ENCODE data around the gene TAGLN.

DNA sequence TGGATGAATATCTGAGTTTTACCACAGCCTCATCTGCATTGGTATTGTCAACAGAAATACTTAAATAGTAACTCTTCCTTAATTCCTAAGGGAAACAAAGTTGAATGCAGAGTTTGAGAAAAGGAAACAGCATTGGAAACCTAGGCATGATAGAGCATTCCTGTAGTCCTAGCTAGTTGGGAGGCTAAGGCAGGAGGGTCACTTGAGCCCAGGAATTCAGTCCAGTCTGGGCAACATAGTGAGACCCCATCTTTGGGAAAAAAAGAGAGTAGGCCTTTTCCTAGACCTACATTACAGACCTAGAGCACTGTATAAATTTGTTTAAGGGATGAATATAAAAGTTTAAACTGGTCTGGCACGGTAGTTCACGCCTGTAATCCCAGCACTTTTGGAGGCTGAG, 41.7 kb upstream of the TAGLN start:
- TF ChIP-seq, protein P1, sequence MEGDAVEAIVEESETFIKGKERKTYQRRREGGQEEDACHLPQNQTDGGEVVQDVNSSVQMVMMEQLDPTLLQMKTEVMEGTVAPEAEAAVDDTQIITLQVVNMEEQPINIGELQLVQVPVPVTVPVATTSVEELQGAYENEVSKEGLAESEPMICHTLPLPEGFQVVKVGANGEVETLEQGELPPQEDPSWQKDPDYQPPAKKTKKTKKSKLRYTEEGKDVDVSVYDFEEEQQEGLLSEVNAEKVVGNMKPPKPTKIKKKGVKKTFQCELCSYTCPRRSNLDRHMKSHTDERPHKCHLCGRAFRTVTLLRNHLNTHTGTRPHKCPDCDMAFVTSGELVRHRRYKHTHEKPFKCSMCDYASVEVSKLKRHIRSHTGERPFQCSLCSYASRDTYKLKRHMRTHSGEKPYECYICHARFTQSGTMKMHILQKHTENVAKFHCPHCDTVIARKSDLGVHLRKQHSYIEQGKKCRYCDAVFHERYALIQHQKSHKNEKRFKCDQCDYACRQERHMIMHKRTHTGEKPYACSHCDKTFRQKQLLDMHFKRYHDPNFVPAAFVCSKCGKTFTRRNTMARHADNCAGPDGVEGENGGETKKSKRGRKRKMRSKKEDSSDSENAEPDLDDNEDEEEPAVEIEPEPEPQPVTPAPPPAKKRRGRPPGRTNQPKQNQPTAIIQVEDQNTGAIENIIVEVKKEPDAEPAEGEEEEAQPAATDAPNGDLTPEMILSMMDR (IDR thresholded peaks at IDR 0.05) = no peak
- TF ChIP-seq POLR2A (IDR thresholded peaks at IDR 0.05) = no peak

Data from testis (tissue), 2 donors.